MG63 (cell line): Measurements from ENCODE around the gene KRT76. TPM values are rescaled to one million over a fixed set of nuclear protein-coding genes. Genes with fewer than 3 reads are reported as not detected.
"Not testable (repeated sequence)": the region's sequence is repeated elsewhere in the genome, so short reads cannot be mapped to it uniquely, and the experiment has no call there.

Experiments used
- DNase-seq: peaks from one replicate; pipeline ENCODE4 v3.0.0-alpha.2; 2020
- H3K27me3 ChIP-seq: fragments of 250-450 bp; sonication (Bioruptor Pico); 2 replicates; pipeline ENCODE4 v1.5.1; 2020; ENCODE audit warnings: mild to moderate bottlenecking, moderate library complexity
- H3K36me3 ChIP-seq: fragments of 250-450 bp; sonication (Bioruptor Pico); 2 replicates; pipeline ENCODE4 v1.5.1; 2020; ENCODE audit warnings: mild to moderate bottlenecking, moderate library complexity
- H3K4me3 ChIP-seq: fragments of 250-450 bp; sonication (Bioruptor Pico); 2 replicates; pipeline ENCODE4 v1.5.1; 2020; ENCODE audit warnings: mild to moderate bottlenecking, moderate library complexity
- H3K9me3 ChIP-seq: fragments of 250-450 bp; sonication (Bioruptor Pico); 2 replicates; pipeline ENCODE4 v1.5.1; 2020; ENCODE audit warnings: mild to moderate bottlenecking, moderate library complexity
- total RNA-seq: library from RNA; depleted of rRNA; stranded (reverse); fragments of >200 nt; shearing (Covaris generic); gene quantifications from 2 replicates; pipeline ENCODE4 v1.2.3, GENCODE V29; 2014; ENCODE audit warnings: low replicate concordance

Gene KRT76
- total RNA-seq, 1 experiment from 2014 or later = not detected

DNA sequence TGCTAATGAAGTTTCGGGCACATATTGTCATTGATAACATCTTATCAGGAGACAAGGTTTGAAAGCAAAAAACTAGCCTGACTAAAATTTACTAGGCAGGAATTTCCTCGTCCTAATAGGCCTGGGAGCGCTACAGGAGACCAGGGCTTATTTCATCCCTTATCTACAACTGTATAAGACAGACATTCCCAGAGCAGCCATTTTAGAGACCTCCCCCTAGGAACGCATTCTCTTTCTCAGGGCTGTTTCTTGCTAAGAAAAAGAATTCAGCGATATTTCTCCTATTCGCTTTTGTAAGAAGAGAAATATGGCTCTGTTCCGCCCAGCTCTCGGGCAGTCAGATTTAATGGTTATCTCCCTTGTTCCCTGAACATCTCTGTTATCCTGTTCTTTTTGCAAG, 15.9 kb downstream of the KRT76 start:
- not testable (repeated sequence) for H3K36me3 ChIP-seq, H3K9me3 ChIP-seq, DNase-seq, H3K27me3 ChIP-seq, H3K4me3 ChIP-seq

DNA sequence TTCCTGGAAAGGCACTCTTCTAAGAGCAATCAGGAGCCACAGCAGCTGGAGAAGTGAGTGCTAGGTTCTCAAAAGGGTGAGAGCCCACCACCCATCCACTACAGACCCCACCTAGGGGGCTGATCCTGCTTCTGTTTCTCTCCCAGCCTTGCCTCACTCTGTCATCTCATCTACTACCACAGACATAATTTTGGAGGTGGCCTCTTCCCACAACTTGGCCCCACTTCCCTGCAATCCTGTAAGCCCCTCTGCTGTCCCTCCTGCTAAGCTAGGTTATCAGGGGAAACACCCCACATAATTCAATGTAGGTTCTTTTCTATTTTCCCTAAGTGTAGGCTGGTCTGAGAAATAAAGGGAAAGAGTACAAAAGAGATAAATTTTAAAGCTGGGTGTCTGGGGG, 16.5 kb downstream of the KRT76 start:
- no peaks in the 10 kb centered on the region for H3K36me3 ChIP-seq
- H3K27me3 ChIP-seq = peaks cover 5% of the 10 kb centered on the region; the same call in 1 of the 2 replicates
- H3K9me3 ChIP-seq = peaks cover 2% of the 10 kb centered on the region; the same call in 1 of the 2 replicates
- no peak for DNase-seq
- H3K4me3 ChIP-seq = no peak overlapping the region

- Histone ChIP-seq H3K4me3 (no peak overlapping the region), H3K36me3 (no peaks in the 10 kb centered on the region), H3K27me3 (peaks cover 5% of the 10 kb centered on the region; the same call in 1 of the 2 replicates), H3K9me3 (peaks cover 2% of the 10 kb centered on the region; the same call in 1 of the 2 replicates)
- DNase-seq = no peak
These were observed 17.4 kb downstream of the KRT76 start for GRCh38 chr12:52759695-52760094.

DNA sequence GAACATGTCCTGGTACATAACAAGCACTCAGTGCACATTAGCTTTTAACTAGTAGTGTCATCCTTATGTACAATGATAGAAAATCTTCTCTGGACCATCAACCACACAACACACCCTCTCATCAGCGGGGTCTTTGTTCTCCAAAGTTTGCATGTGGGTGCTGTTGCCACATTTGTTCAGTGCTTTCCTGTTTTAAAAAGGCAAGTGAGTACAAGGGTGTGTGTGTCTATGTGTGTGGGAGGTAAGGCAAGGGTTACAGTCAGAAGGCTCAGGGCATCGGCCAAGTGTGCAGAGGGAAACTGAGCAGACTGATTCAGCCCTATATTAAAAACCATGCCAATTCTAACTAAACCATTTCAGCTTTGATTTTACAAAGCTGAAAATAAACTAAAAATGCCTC, 17.9 kb downstream of the KRT76 start:
- no peak for DNase-seq
- no peaks in the 10 kb centered on the region for H3K36me3 ChIP-seq
- peaks cover 5% of the 10 kb centered on the region; the same call in 1 of the 2 replicates for H3K27me3 ChIP-seq
- H3K4me3 ChIP-seq = no peak overlapping the region
- peaks cover 2% of the 10 kb centered on the region; the same call in 1 of the 2 replicates for H3K9me3 ChIP-seq

- H3K9me3 ChIP-seq = peaks cover 2% of the 10 kb centered on the region; the same call in 1 of the 2 replicates
- DNase-seq = no peak
- peaks cover 3% of the 10 kb centered on the region; the same call in 1 of the 2 replicates for H3K27me3 ChIP-seq
- H3K36me3 ChIP-seq = no peaks in the 10 kb centered on the region
- H3K4me3 ChIP-seq = no peak overlapping the region
These were observed 19.5 kb downstream of the KRT76 start for GRCh38 chr12:52757449-52758176.

DNA sequence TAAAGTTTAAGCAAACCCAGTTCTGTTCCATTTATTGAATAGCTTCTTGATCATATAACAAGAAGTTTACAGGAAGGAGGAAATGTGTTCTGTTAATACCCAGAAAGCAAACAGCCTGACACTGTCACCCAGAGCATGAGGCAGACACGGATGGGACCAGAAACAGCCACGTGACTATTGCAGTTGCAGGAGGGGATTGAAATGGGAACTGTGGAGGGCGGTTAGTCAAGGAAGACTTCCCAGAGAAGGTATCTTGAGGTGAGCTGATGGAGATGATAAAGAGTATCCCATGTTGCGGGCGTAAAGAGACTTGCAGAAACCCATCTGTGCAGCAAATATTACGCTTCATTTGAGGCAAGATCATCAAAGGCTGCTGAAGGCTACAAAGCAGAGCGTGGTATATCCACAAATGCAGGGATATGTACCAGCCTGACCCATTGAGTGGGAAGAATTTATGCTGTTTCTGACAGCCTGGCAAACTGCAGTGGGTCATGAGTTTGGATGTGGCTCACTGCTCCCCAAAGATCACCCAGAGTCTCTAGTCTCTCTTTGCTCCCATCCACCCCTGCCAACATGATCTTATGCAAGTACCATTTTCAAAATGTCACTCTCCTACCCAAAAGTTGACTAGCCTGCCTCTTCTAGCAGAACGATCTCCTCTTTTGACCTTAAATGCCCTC, 20.7 kb downstream of the KRT76 start:
- no peak for DNase-seq
- no peak overlapping the region for H3K4me3 ChIP-seq
- peaks cover 3% of the 10 kb centered on the region; the same call in 1 of the 2 replicates for H3K27me3 ChIP-seq
- peaks cover 2% of the 10 kb centered on the region; the same call in 1 of the 2 replicates for H3K9me3 ChIP-seq
- H3K36me3 ChIP-seq = no peaks in the 10 kb centered on the region

DNA sequence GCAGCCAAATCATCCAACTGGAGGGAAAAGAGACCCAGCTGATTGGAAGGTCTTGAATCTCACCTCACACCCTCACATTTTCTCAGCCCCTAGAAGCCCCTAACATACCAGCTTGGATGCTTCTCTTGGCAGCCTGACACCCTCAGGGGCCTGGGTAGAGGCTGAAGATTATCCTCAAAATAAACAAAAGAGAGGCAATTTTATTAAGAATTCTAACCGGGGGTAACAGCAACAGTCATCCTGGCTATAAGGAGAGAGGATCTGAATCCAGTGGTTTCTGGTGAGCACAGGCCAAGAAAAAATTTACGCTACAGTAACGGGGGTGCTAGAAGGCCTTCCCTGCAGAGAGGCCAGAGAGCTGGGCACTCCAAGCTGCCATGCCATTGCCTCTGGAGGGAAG, 21.6 kb downstream of the KRT76 start:
- DNase-seq = no peak
- H3K9me3 ChIP-seq = no peaks in the 10 kb centered on the region
- peaks cover 8% of the 10 kb centered on the region for H3K27me3 ChIP-seq
- no peaks in the 10 kb centered on the region for H3K36me3 ChIP-seq
- no peak overlapping the region for H3K4me3 ChIP-seq

DNA sequence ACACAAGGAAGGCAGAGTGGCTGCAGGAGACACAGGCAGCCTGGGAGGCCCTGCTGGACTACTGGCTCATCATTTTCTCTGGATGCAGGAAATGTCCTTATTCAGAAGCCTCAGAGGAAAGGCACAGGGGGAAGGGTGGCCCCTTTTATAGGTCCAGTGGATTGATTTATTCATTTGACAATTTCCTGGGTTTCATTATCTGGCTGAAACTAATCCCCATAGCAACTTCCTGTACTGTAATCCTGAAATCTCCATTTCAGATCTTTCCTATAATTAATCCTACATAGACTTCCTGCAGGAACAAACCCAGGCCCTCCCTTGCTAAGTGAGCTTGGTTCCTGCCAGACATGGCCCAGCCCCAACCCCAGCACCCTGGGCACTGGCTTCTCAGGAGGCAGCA, 23.0 kb downstream of the KRT76 start:
- Histone ChIP-seq H3K27me3 (peaks cover 12% of the 10 kb centered on the region), H3K9me3 (no peaks in the 10 kb centered on the region), H3K4me3 (no peak overlapping the region), H3K36me3 (no peaks in the 10 kb centered on the region)
- no peak for DNase-seq

DNA sequence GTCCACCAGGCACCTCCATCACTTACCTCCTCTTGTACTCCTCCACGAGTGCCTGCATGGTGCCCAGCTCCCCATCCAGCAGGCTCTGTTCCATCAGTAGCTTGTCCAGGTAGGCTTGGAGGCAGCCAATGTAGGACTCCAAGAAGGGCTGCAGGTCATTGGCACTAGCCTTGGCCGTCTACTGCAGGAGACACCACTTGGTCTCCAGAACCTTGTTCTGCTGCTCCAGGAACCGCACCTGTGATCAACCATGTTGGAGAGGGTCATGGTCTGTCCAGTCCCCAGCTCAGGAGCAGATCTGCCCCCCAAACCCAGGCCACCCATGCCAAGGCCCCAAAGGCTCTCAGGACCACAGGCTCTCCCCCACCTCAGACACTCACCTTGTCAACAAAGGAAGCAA, 23.9 kb downstream of the KRT76 start:
- Histone ChIP-seq H3K36me3 (no peaks in the 10 kb centered on the region), H3K27me3 (peaks cover 12% of the 10 kb centered on the region), H3K4me3 (no peak overlapping the region), H3K9me3 (no peaks in the 10 kb centered on the region)
- no peak for DNase-seq

DNA sequence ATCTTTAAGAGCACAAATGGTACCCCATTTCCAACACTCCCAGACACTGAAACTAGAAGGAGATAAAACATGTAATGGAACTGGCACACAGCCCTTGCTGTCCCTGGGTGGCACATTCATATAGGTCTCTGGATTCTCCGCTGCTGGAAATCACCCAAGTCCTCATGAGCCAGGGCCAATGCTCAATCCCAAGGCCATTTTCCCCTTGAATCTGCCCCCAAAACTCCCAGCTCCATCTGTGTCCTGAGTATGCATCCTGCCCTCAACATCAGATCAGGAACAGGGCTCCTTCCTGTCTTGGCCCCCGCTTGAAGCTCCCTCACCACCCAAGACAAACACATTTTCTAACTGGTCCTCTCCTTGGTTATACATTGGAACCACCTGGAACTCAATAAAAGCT, 24.6 kb downstream of the KRT76 start:
- no peak for DNase-seq
- H3K4me3 ChIP-seq = no peak overlapping the region
- peaks cover 12% of the 10 kb centered on the region for H3K27me3 ChIP-seq
- no peaks in the 10 kb centered on the region for H3K9me3 ChIP-seq
- no peaks in the 10 kb centered on the region for H3K36me3 ChIP-seq

GRCh38 chr12:52751795-52752194, 25.4 kb downstream of the KRT76 start:
- H3K4me3 ChIP-seq = no peak overlapping the region
- peaks cover 10% of the 10 kb centered on the region for H3K27me3 ChIP-seq
- no peaks in the 10 kb centered on the region for H3K36me3 ChIP-seq
- no peak for DNase-seq
- no peaks in the 10 kb centered on the region for H3K9me3 ChIP-seq

DNA sequence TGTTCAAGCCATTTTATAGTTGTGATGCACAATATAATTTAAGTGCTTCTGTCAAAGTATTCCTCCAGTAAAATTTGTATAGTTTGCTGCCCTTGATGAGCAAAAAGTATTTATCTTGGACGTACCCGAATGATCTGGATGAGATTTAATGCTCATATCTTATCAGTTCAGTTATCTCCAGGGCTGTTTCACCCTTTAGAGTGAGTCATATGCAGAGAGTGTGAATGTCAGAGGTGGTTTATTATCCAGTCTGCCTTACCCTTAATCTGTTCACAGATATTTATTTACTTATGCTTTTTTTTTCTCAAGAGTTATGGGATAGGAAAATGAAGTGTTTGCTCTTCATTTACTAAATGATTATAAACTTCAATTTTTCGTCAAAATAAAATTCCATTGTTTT, 26.6 kb downstream of the KRT76 start:
- H3K27me3 ChIP-seq, H3K9me3 ChIP-seq, H3K4me3 ChIP-seq, DNase-seq, H3K36me3 ChIP-seq: not testable (repeated sequence)

DNA sequence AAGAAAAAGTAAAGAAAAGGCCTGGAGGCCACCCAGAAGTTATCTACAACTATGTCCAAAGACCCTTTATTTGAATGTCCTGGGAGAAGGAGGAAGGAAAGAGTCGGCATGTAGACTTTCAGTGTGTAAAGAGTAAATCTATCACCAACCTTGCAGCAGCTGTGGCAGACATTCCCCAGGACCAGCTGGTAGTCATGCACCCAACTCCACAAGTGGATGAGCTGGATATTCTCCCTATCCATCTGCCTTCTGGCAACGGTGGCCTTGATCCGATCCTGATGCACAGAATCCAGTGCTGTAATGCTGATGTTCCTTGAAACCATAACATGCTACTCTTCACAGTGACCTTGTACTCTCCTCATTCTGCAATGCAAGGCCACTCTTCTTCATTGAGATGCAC, 27.3 kb downstream of the KRT76 start:
- Histone ChIP-seq H3K9me3 (no peaks in the 10 kb centered on the region), H3K36me3 (no peaks in the 10 kb centered on the region), H3K27me3 (peaks cover 9% of the 10 kb centered on the region), H3K4me3 (no peak overlapping the region)
- DNase-seq = no peak

DNA sequence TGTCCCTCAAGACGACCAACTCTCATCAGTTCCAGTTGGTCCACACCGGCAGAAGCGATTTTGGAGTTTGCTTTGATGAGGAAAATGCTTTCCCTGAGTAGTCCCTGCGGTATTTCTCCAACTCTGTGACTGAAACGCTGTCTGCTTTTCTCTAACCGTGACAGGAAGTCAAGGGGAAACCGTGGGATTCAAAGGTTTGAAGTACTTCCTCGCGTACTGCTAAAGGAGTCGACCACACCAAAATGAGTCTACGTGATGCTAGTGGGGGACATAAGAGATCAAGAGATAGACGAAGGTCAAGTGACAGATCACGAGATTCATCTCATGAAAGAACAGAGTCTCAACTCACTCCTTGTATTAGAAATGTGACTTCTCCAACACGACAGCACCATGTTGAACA, 28.6 kb downstream of the KRT76 start:
- Histone ChIP-seq H3K36me3 (no peaks in the 10 kb centered on the region), H3K27me3 (peaks cover 9% of the 10 kb centered on the region), H3K9me3 (no peaks in the 10 kb centered on the region), H3K4me3 (no peak overlapping the region)
- DNase-seq = no peak

DNA sequence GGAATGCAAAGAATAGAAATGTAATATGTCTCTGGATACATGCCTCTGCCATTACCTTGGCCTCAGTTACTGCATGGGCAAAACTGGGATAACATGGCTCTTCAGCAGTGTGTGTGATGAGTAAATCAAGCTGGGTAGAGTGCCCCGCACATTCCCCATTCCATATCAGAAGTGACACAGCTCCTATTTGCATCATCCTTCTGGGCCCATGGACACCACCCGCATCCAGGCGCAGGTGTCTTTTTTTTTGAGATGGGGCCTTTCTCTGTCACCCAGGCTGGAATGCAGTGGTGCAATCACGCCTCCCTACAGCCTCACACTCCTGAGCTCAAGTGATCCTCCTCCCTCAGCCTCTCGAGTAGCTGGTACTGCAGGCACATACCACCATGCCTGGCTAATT, 31.6 kb downstream of the KRT76 start:
- peaks cover 3% of the 10 kb centered on the region; the same call in 1 of the 2 replicates for H3K27me3 ChIP-seq
- no peak for DNase-seq

GRCh38 chr12:52744493-52745156, 32.5 kb downstream of the KRT76 start:
- Histone ChIP-seq H3K9me3 (no peaks in the 10 kb centered on the region), H3K36me3 (no peaks in the 10 kb centered on the region), H3K4me3 (no peak overlapping the region), H3K27me3 (no peaks in the 10 kb centered on the region; the same call in 1 of the 2 replicates)
- DNase-seq = no peak

More for the DNA sequence above, 31.6 kb downstream of the KRT76 start:
- H3K36me3 ChIP-seq = no peaks in the 10 kb centered on the region
- no peaks in the 10 kb centered on the region for H3K9me3 ChIP-seq
- H3K4me3 ChIP-seq = no peak overlapping the region

GRCh38 chr12:52742822-52743457, 34.2 kb downstream of the KRT76 start:
- no peak overlapping the region for H3K4me3 ChIP-seq
- DNase-seq = no peak
- no peaks in the 10 kb centered on the region; the same call in 1 of the 2 replicates for H3K27me3 ChIP-seq
- no peaks in the 10 kb centered on the region for H3K36me3 ChIP-seq
- H3K9me3 ChIP-seq = no peaks in the 10 kb centered on the region
